Neuronal stem cell (in vitro differentiated cells): Measurements from ENCODE around the gene KAT14. TPM values are rescaled to one million over a fixed set of nuclear protein-coding genes. Genes with fewer than 3 reads are reported as not detected.

ENCODE experiments used
- DNase-seq: peaks from one replicate; pipeline ENCODE4 v3.0.0-alpha.2; 2013; ENCODE audit warnings: low spot score
- H2AFZ ChIP-seq: one replicate; pipeline ENCODE4 v1.6.1; 2013; ENCODE audit warnings: mild to moderate bottlenecking, low read length, inconsistent platforms
- H2AK5ac ChIP-seq: 2 replicates; pipeline ENCODE4 v1.6.1; 2013; ENCODE audit warnings: low read depth, mild to moderate bottlenecking, inconsistent platforms, low read length, moderate library complexity, mixed read lengths
- H2BK120ac ChIP-seq: 2 replicates; pipeline ENCODE4 v1.6.1; 2013; ENCODE audit warnings: low read depth, mild to moderate bottlenecking, inconsistent platforms, low read length, moderate library complexity, mixed read lengths
- H2BK12ac ChIP-seq: one replicate; pipeline ENCODE4 v1.6.1; 2013; ENCODE audit warnings: low read length, inconsistent platforms
- H2BK15ac ChIP-seq: 2 replicates; pipeline ENCODE4 v1.6.1; 2013; ENCODE audit warnings: mild to moderate bottlenecking, low read length, inconsistent platforms, mixed read lengths
- H2BK5ac ChIP-seq: one replicate; pipeline ENCODE4 v1.6.1; 2013; ENCODE audit warnings: inconsistent platforms, mild to moderate bottlenecking, low read length, moderate library complexity
- H3K14ac ChIP-seq: one replicate; pipeline ENCODE4 v1.6.1; 2013; ENCODE audit warnings: low read length, inconsistent platforms
- H3K18ac ChIP-seq: 2 replicates; pipeline ENCODE4 v1.6.1; 2013; ENCODE audit warnings: low read length, inconsistent platforms
- H3K23ac ChIP-seq: 2 replicates; pipeline ENCODE4 v1.6.1; 2013; ENCODE audit warnings: low read depth, mild to moderate bottlenecking, mixed read lengths, low read length, inconsistent platforms; ENCODE audit not compliant: poor library complexity
- H3K27ac ChIP-seq: replicated peaks from 3 replicates; pipeline ENCODE4 v1.5.1; 2013; ENCODE audit warnings: low read length, inconsistent platforms
- H3K27me3 ChIP-seq, 3 experiments: 2 replicates each; pipeline ENCODE4 v1.6.1; 2013; ENCODE audit warnings: low read length in 3 of 3, mild to moderate bottlenecking in 2 of 3, inconsistent platforms in 1 of 3, low read depth in 1 of 3, mixed read lengths in 1 of 3, moderate library complexity in 1 of 3; ENCODE audit not compliant: control insufficient read depth in 3 of 3, insufficient read depth in 3 of 3
- H3K36me3 ChIP-seq, 2 donors: replicated peaks in 1 of 2; 2 replicates each; pipeline ENCODE4 v1.6.1; 2013; ENCODE audit warnings: low read length in 2 of 2; ENCODE audit not compliant: control insufficient read depth in 2 of 2, insufficient read depth in 2 of 2
- H3K4ac ChIP-seq: 2 replicates; pipeline ENCODE4 v1.6.1; 2013; ENCODE audit warnings: inconsistent platforms, mild to moderate bottlenecking, low read length, moderate library complexity
- H3K4me1 ChIP-seq, 2 donors: 1 replicate in 1 of 2; 2 replicates in 1 of 2; pipeline ENCODE4 v1.6.1; 2013; ENCODE audit warnings: low read length in 2 of 2, low read depth in 1 of 2; ENCODE audit not compliant: control insufficient read depth in 2 of 2, insufficient read depth in 1 of 2
- H3K4me2 ChIP-seq: one replicate; pipeline ENCODE4 v1.6.1; 2013; ENCODE audit warnings: mild to moderate bottlenecking, low read length, inconsistent platforms; ENCODE audit not compliant: insufficient read depth, poor library complexity, severe bottlenecking
- H3K4me3 ChIP-seq, 2 donors: 2 replicates each; pipeline ENCODE4 v1.5.1; 2013; ENCODE audit warnings: low read length in 2 of 2, mild to moderate bottlenecking in 2 of 2, inconsistent platforms in 1 of 2, moderate library complexity in 1 of 2
- H3K79me1 ChIP-seq: one replicate; pipeline ENCODE4 v1.6.1; 2013; ENCODE audit warnings: low read depth, mild to moderate bottlenecking, inconsistent platforms, low read length, moderate library complexity
- H3K9ac ChIP-seq: one replicate; pipeline ENCODE4 v1.6.1; 2013; ENCODE audit warnings: mild to moderate bottlenecking, low read depth, low read length, inconsistent platforms; ENCODE audit not compliant: poor library complexity
- H3K9me3 ChIP-seq, 2 donors: replicated peaks in 1 of 2; 2 replicates each; pipeline versions ENCODE3 to v1.6.1; 2013; ENCODE audit warnings: low read length in 2 of 2, mild to moderate bottlenecking in 2 of 2, inconsistent platforms in 1 of 2, low read depth in 1 of 2, mixed read lengths in 1 of 2, moderate library complexity in 1 of 2; ENCODE audit not compliant: control insufficient read depth in 2 of 2, insufficient read depth in 1 of 2
- H4K8ac ChIP-seq: one replicate; pipeline ENCODE4 v1.6.1; 2013; ENCODE audit warnings: low read depth, mild to moderate bottlenecking, inconsistent platforms, low read length, moderate library complexity
- H4K91ac ChIP-seq: one replicate; pipeline ENCODE4 v1.6.1; 2013; ENCODE audit warnings: low read length, low read depth, mild to moderate bottlenecking, inconsistent platforms; ENCODE audit not compliant: poor library complexity
- WGBS, 2 donors: extraction: QIAGEN DNeasy Blood & Tissue Kit; methylation state at CpG; one replicate each; pipeline ENCODE4 v1.1.7; 2013; ENCODE audit warnings: missing lambda C conversion rate in 2 of 2, mixed read lengths in 1 of 2; ENCODE audit not compliant: insufficient read length in 2 of 2, insufficient replicate concordance in 1 of 2; ENCODE audit errors: extremely low coverage in 2 of 2; 5-methylcytosine and 5-hydroxymethylcytosine counted together
- small RNA-seq: library from polyadenylated mRNA; stranded (forward); fragments of <200 nt; extraction: miRNeasy Mini kit (QIAGEN cat#:217004); gene quantifications from one replicate; pipeline ENCODE3, GENCODE V24; 2013; ENCODE audit not compliant: insufficient read depth

Gene KAT14

GRCh38 chr20:18233408-18233943 lies 95.8 kb downstream of the KAT14 start:
- H3K36me3 ChIP-seq: no peaks in the 10 kb centered on the region
- H2BK5ac ChIP-seq: no peak overlapping the region
- no peak overlapping the region for H2AK5ac ChIP-seq
- H3K4ac ChIP-seq: no peak overlapping the region
- DNase-seq: no peak
- no peak overlapping the region for H2AFZ ChIP-seq
- no peak overlapping the region for H2BK15ac ChIP-seq
- no peak overlapping the region for H3K27ac ChIP-seq
- peaks cover 0 to 3% of the 10 kb centered on the region in 2 donors for H3K4me1 ChIP-seq
- H4K91ac ChIP-seq: no peak overlapping the region
- no peak overlapping the region for H4K8ac ChIP-seq
- no peak overlapping the region for H2BK12ac ChIP-seq
- no peak overlapping the region for H3K18ac ChIP-seq
- peaks cover 0 to 16% of the 10 kb centered on the region in 2 donors for H3K9me3 ChIP-seq
- WGBS, 2 donors: no CpG with 5 or more reads among the region's 3 CpGs
- no peak overlapping the region for H3K4me3 ChIP-seq
- no peak overlapping the region for H3K14ac ChIP-seq
- H3K79me1 ChIP-seq: no peaks in the 10 kb centered on the region
- H3K23ac ChIP-seq: no peak overlapping the region
- H3K4me2 ChIP-seq: no peak overlapping the region
- H3K9ac ChIP-seq: no peak overlapping the region
- no peak overlapping the region for H2BK120ac ChIP-seq
- H3K27me3 ChIP-seq: peaks cover 0 to 78% (median 0%) of the 10 kb centered on the region in 3 experiments

Small RNA genes lying within 50 kb of the gene (small RNA-seq; reads per million reads assigned to genes)
- not detected for gene RF00019
- gene RNU7-137P: not detected
